Measurements from ENCODE around the gene FRMPD2. TPM values are rescaled to one million over a fixed set of nuclear protein-coding genes. Genes with fewer than 3 reads are reported as not detected.

Gene FRMPD2
- total and polyA plus RNA-seq, 2 of the 4 experiments (the other 2 are of a cell fraction) = 0.18 TPM; not detected in 1

DNA sequence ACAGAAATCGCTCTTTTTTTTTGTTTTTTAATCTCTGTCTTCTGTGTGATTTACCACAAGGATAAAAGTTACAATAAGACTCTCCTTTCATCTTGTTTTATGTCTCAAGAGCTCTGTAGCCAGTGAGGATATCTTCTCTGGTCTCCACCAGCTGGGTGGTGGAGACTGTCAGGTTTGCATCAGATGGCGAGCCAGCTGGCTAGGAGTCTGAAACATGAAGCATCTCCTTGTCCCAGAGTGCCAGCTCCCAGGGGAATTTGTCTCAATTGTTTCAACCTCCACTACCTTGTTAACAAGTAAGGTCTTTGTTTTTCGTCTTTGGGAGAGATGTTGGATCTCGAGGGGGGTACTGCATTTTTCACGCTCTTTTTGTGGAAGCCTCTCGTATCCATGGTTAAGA, 47.3 kb downstream of the FRMPD2 start:
- Histone ChIP-seq H3K27ac (ENCODE audit: insufficient read depth, low read length) (no peak overlapping the region), H3K18ac (ENCODE audit: low read depth, low read length) (no peak overlapping the region), H3K4me3 (ENCODE audit: insufficient read depth, low read depth, low read length) (no peak overlapping the region), H3K27me3 (ENCODE audit: control insufficient read depth, insufficient read depth, low read length) (peaks cover 17% of the 10 kb centered on the region), H3K4ac (ENCODE audit: low read depth, low read length) (no peak overlapping the region), H2BK15ac (ENCODE audit: low read depth, low read length) (no peak overlapping the region), H3K14ac (replicated peaks; ENCODE audit: low read depth, low read length) (no peak overlapping the region), H4K20me1 (ENCODE audit: insufficient read depth, low read length) (no peaks in the 10 kb centered on the region), H2AK9ac (replicated peaks; ENCODE audit: low read depth, low read length, poor library complexity) (no peak overlapping the region), H3K56ac (ENCODE audit: extremely low read depth, insufficient read depth, low read length) (no peak overlapping the region), H3K9me3 (ENCODE audit: control insufficient read depth, insufficient read depth, low read length) (no peaks in the 10 kb centered on the region), H3K4me2 (ENCODE audit: low read depth, low read length) (no peak overlapping the region), H4K91ac (ENCODE audit: insufficient read depth, low read depth, low read length) (no peak overlapping the region), H2AFZ (replicated peaks; ENCODE audit: low read length, poor library complexity) (no peak overlapping the region), H4K5ac (ENCODE audit: low read depth, low read length) (no peak overlapping the region), H2AK5ac (ENCODE audit: low read depth, low read length) (no peak overlapping the region), H2BK120ac (ENCODE audit: low read depth, low read length) (no peak overlapping the region), H3K9me1 (ENCODE audit: insufficient read depth, low read length) (no peaks in the 10 kb centered on the region), H2BK20ac (ENCODE audit: low read depth, low read length) (no peak overlapping the region), H3K79me1 (ENCODE audit: low read depth in 1 of 2, low read length in 2 of 2) (no peaks in the 10 kb centered on the region), H3K36me3 (ENCODE audit: control insufficient read depth, insufficient read depth, low read length) (no peaks in the 10 kb centered on the region), H3K4me1 (ENCODE audit: control insufficient read depth, insufficient read depth, low read length) (no peaks in the 10 kb centered on the region), H3K9ac (ENCODE audit: low read depth, low read length) (no peak overlapping the region), H4K8ac (ENCODE audit: low read depth in 2 of 2, low read length in 2 of 2) (no peak overlapping the region), H2BK5ac (ENCODE audit: low read depth, low read length, poor library complexity, severe bottlenecking) (no peak overlapping the region), H3K23ac (ENCODE audit: low read depth, low read length) (no peak overlapping the region)
- no peak for ATAC-seq (ENCODE audit: low read depth)
- BruUV-seq (replicated peaks) = no TSS peak
- no peak for DNase-seq
- ChIA-PET POLR2A (ENCODE audit: unreplicated experiment) (no interaction called here), CTCF (interaction anchor here (1.1 kb wide), 1 partner anchor 8 kb away, joined by 9 read pairs; no protein-coding TSS in a partner anchor)
- in situ Hi-C loops (cut with MboI; ENCODE audit: low sequenced_read_pairs) = no loop called here
- intact Hi-C loops (cut with micrococcal nuclease) = no loop called here
- WGBS, 2 experiments (ENCODE audit: extremely low coverage in 2 of 2, insufficient read length in 1 of 2) = 80% methylated on average over 1 of the region's 6 CpGs; no CpG with 5 or more reads in 1 of the 2 experiments
- dilution Hi-C loops (cut with HindIII; ENCODE audit: low sequenced_read_pairs, unreplicated experiment) = no loop called here
- TF ChIP-seq, protein P1, sequence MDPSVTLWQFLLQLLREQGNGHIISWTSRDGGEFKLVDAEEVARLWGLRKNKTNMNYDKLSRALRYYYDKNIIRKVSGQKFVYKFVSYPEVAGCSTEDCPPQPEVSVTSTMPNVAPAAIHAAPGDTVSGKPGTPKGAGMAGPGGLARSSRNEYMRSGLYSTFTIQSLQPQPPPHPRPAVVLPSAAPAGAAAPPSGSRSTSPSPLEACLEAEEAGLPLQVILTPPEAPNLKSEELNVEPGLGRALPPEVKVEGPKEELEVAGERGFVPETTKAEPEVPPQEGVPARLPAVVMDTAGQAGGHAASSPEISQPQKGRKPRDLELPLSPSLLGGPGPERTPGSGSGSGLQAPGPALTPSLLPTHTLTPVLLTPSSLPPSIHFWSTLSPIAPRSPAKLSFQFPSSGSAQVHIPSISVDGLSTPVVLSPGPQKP (IDR thresholded peaks at IDR 0.05; ENCODE audit: borderline replicate concordance, low read depth, low read length) = no peak
- TF ChIP-seq MXI1 (IDR thresholded peaks at IDR 0.05; ENCODE audit: borderline replicate concordance, low read depth, low read length) (no peak), MAFK (IDR thresholded peaks at IDR 0.05; ENCODE audit: low read depth, low read length) (no peak), BHLHE40 (IDR thresholded peaks at IDR 0.05; ENCODE audit: low read depth, low read length) (no peak), NFE2L2 (IDR thresholded peaks at IDR 0.05; ENCODE audit: low read depth, low read length) (no peak), RFX5 (IDR thresholded peaks at IDR 0.05; ENCODE audit: low read depth, low read length) (no peak), CHD1 (IDR thresholded peaks at IDR 0.05; ENCODE audit: low read depth, low read length) (no peak), FOS (IDR thresholded peaks at IDR 0.05; ENCODE audit: low read depth, low read length) (no peak), CTCF (conservative IDR thresholded peaks at IDR 0.05; ENCODE audit: low read depth, low read length) (no peak), SMC3 (IDR thresholded peaks at IDR 0.05; ENCODE audit: low read depth, low read length) (no peak), RAD21 (IDR thresholded peaks at IDR 0.05; ENCODE audit: low read length) (no peak), POLR2A (IDR thresholded peaks at IDR 0.05; ENCODE audit: low read depth, low read length) (no peak), RCOR1 (IDR thresholded peaks at IDR 0.05; ENCODE audit: insufficient replicate concordance, low read length) (no peak), MAZ (IDR thresholded peaks at IDR 0.05; ENCODE audit: borderline replicate concordance, low read depth, low read length) (no peak), CEBPB (IDR thresholded peaks at IDR 0.05; ENCODE audit: low read depth, low read length) (no peak), USF2 (IDR thresholded peaks at IDR 0.05; ENCODE audit: low read depth, low read length) (no peak)
